Posterior vena cava (tissue), 2 donors: ENCODE results near the gene AP1M1. TPM values are rescaled to one million over a fixed set of nuclear protein-coding genes. Genes with fewer than 3 reads are reported as not detected.
A peak's percentile ranks its signal among the peaks of the same experiment; 100 is the strongest.

Source experiments
- DNase-seq: peaks from one replicate; pipeline ENCODE4 v3.0.0-alpha.2; 2020; ENCODE audit warnings: low spot score
- intact Hi-C, 2 donors: fragments of 100-400 bp; cut with DNase I; formaldehyde crosslinking; loops; one replicate each; pipeline versions ENCODE4 v1.14.1 to v1.14.2; 2022 to 2023
- total RNA-seq, 2 donors: library from RNA; stranded (reverse); fragmentation: NEBNext Ultra II Directional; extraction: Animal tissue kit (Norgen Biotek cat#: 25700); gene quantifications; one replicate each; pipeline ENCODE4 v1.2.1, GENCODE V29; 2021
- donor health status: DM: yes; HTN: yes; CAD: no.
- donor health status: DM: yes; HTN: yes; CAD: no.

AP1M1 gene
- total RNA-seq, 2 donors from 2014 or later = 59.4 to 66.4 TPM

DNA sequence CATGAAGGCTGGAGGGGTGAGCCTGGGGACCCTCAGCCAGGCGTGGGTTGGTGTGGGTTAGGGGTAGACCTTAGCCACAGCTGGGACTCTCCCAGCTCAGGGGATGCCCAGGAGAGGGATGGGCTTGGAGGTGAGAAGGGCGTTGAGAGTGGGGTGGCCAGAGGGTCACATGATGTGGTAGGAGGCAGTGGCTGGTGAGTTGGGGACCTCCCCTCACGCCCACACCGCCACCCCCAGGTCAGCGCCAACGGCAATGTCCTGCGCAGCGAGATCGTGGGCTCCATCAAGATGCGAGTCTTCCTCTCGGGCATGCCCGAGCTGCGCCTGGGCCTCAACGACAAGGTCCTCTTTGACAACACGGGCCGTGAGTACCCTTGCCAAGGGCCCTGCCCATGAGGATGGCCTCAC lies 28.5 kb downstream of the AP1M1 start:
- intact Hi-C loops = no loop called here
- DNase-seq = no peak

DNA sequence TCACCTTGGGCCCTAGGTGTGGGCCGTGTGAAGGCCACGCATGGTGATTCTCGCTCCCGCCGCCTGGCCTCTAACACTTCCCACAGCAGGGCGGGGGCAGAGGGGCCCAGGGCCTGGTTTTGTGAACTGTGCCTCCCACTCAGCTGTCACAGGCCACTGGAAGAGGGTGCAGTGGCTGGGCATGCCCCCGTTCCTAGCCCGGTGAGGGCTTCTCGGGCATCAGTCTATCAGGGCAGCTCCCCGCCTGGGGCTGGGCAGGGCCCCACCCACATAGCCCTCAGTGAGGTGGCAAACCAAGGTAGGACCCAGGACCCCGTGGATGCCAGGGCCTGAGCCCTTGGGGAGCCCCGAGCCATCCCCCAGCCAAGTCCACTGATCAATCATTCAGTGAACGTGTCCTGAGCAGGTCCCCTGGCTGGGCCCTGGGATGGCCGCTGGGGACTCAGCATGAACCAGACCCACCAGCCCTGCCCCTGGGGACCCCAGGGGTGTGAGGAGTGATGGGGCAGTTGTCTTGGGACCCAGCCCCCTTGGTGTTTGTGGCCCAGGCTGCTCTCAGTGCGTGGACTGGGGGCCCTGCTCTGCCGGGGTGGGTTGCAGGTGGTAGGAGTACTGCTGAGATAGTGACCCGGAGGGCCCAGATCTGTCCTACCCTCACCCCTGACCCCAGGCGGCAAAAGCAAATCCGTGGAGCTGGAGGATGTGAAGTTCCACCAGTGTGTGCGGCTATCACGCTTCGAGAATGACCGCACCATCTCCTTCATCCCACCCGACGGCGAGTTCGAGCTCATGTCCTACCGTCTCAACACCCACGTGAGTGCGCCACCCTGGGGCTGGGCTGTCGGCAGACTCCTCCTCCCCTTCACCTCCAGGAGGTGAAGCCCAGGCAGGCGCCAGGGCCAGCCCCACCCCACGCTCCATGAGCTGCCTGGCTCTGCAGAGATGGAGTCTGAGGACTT lies 29.4 kb downstream of the AP1M1 start:
- no peak for DNase-seq
- intact Hi-C loops = no loop called here

DNA sequence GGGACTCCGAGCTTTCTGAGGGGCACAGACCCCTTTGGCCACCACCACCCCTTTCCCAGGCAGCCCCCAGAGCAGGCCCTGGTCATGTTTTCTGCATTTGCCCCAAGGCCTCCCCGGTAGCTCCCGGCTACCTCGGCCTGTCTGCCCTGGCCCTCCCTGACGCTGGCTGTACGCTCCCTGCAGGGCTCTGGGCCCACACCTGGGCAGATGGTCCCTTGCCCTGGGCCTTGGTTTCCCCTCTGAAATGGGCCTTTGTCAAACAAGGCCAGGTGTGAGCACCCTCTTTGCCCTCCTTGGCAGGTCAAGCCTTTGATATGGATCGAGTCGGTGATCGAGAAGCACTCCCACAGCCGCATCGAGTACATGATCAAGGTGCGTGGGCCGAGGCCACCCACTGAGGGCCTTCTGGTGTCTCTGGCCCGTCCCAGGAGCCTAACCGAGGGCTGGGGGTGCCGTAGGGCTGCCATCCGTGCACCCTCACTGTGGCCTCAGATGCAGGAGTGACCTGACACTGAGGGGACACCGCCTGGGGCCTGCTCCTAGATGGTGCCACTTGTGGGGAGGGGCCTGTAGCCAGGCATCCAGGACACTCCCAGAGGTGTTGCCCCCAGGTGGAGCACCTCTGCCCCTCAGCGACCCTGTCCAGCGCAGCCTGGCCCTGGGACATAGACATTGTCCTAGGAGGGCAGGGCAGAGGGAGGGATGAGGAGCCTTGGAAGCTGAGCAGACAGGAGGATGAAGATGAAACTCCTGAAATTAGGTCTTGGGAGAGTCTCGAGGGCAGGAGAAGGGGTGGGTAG lies 30.3 kb downstream of the AP1M1 start:
- intact Hi-C loops = no loop called here
- DNase-seq = no peak

DNA sequence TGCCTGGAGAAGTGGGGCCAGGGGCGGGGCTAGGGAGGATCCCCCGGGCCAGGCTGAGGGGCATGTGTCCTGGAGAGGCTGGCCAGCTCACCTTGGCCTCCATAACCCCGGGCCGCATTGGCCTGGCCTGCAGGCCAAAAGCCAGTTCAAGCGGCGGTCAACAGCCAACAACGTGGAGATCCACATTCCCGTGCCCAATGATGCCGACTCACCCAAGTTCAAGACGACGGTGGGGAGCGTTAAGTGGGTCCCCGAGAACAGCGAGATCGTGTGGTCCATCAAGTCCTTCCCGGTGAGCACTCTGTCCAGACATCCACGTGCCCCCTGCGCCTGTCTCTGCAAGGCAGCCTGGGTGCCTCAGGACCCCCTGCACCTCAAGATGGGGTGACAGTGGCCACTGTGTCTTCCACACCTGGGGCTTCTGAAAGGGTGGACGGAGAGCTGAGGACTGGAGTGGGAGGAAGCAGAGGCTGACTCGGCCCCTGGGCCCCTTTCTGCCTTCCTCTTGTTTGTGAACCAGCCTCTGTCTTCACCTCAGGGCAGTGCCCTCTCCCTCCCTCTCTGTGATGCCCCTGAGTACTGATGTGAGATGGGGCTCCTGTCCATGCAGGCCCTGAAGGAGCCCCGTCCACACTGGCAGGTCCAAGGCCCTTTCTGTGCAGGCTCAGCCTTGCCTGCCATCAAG lies 31.1 kb downstream of the AP1M1 start:
- intact Hi-C loops = no loop called here
- DNase-seq = no peak

DNA sequence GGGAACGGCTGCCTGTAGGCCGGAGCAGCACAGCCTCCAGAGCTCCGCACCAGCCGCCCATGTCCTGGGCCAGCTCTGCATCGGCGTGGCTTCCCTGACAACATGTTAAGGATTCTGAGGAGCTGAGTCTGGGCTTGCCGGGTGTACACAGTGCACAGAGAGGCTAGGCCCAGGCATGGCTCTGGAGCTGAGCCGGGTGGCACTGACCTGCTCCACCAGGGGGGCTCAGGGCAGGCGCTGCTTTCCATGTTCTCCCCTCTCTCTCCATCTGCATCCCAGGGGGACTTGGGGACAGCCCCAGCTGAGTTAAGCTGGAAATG lies 31.6 kb downstream of the AP1M1 start:
- intact Hi-C loops = no loop called here
- no peak for DNase-seq

DNA sequence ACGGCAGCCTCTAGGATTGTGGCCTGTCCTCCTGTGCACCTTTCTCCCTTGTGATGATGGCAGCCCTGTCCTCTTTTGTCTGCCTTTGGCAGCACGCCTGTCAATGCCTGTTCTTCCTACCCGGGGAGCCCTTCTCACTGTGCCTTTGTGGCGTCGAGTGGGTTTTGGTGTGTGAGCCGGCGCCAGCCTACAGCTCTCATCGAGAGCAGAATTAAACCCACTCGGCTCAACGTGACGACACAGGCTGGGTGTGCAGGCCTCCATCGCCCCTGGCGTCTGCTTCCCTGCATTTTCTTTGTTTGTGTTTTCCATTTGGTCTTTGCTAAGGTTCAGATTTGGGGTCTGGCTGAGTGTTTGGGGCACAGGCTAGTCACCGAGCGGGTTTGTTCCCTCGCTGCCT lies 34.4 kb downstream of the AP1M1 start:
- DNase-seq = no peak

DNA sequence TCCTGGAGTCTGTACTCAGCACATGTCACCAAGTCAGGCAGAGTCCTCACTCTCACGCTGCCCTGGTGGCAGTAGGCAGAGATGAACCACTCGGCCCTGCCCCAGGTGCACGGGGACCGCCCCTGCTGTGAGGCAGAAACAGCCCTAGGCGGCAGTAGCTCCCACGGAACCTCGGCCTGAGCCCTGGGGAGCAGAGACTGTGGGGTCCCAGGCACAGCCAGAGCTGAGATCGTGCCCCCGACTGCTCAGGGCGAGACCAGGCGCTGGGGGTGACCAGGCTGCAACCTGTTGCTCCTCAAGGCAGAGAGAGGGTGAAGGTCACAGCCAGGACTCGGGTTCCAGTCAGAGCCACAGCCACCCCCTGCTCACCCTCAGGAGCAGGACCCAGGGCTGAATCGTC lies 34.9 kb downstream of the AP1M1 start:
- intact Hi-C loops = no loop called here
- no peak for DNase-seq

More for the DNA sequence above, 34.4 kb downstream of the AP1M1 start:
- intact Hi-C loops = no loop called here

DNA sequence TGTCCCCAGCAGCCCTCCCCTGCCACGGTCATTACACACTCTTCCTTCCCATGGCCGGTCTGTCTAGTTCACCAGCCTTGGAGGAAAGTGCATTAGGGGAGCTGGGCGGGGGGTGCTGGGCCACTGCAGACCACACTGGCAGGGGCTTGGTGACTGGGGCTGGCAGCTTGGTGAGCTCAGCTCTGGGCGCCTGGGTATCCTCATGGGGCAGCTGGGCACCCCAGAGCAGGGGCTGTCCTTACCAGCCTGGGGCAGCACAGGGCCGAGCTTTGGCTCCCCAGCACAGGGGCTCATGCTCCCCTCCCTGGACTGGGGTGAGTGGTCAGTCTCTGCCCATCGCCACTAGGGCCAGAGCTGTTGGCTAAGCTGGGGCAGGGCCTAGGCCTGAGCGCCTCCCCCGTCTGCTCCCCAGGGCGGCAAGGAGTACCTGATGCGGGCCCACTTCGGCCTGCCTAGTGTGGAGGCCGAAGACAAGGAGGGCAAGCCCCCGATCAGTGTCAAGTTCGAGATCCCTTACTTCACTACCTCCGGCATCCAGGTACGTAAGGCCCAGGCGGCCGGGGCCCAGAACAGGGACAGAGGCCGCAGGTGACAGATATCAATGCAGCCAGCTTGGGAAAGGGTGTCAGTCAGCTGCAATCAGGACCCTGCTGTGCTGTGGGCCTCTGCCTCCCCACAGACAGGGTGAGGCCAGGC lies 35.5 kb downstream of the AP1M1 start:
- intact Hi-C loops = no loop called here
- DNase-seq = no peak

DNA sequence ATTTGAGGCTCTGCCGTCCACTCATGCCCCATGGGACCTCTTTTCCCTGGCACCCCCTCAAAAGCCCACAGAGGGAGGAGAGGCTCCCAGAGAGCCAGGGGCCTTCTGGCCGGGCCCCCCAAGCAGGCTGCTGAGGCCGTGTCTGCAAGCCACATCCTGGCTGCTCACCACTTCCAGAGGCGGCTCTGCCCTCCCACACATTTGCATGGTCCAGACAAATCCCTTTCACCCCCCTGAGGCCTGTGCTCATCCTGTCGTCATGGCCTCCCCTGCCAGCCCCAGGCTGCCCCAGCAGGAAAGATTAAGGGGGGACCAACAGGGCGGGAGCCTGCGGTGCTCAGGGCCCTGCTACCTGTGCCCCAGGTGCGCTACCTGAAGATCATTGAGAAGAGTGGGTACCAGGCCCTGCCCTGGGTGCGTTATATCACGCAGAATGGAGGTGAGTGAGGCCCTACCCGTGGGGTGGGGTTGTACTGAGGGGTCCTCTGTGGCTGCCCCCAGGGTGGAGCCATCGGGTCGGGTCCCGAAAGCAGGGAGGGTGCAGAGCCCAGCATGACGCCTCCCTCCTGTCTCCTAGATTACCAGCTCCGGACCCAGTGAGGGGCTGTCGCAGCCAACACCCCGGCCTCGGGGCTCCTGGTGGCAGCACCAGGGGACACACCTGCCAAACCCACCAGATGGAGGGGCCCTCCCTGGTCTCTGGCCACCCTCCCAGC lies 36.3 kb downstream of the AP1M1 start:
- intact Hi-C loops = no loop called here
- no peak for DNase-seq

DNA sequence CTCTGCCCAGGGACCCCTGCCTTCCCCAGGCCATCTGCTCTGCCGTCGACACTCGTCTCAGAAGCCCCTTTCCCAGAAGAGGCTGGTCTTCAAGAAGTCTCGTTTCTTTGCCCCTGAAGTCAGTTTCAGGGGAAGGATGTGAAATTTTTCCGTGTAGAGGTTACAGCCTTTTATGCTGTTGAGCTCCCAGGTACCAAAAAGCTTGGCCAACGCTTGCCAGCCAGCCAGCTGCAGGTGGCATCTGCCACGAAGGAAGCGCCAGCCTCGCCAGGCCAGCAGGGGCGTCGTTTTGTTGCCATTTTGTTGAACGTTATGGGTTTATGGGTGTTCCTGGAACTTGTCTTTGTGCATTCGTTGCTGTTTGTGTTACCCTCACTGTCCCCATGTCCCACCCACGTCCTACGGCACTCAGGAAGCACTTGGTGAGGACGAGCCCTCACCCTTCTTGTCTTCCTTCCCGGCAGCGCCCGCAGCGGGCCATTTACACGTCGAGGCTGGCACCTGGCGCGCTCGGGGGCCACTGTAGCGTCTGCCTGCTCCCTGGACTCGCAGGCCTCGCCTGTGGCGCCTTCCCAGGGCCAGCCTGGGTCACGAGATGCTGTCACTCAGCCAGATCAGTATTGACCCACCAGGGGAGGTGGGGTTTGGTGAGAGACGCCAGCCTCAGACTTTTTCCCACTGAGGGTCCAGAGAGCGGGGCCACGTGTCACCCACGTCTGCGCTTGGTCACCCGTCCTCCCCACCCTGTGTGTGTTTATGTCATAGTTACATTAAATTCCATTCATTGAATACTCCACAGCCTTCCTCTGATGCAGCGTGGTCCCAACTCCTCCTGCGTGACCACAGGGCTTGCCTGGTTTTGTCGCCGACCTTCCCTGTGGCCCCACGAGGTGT lies 37.1 kb downstream of the AP1M1 start:
- intact Hi-C loops = no loop called here
- DNase-seq = no peak

DNA sequence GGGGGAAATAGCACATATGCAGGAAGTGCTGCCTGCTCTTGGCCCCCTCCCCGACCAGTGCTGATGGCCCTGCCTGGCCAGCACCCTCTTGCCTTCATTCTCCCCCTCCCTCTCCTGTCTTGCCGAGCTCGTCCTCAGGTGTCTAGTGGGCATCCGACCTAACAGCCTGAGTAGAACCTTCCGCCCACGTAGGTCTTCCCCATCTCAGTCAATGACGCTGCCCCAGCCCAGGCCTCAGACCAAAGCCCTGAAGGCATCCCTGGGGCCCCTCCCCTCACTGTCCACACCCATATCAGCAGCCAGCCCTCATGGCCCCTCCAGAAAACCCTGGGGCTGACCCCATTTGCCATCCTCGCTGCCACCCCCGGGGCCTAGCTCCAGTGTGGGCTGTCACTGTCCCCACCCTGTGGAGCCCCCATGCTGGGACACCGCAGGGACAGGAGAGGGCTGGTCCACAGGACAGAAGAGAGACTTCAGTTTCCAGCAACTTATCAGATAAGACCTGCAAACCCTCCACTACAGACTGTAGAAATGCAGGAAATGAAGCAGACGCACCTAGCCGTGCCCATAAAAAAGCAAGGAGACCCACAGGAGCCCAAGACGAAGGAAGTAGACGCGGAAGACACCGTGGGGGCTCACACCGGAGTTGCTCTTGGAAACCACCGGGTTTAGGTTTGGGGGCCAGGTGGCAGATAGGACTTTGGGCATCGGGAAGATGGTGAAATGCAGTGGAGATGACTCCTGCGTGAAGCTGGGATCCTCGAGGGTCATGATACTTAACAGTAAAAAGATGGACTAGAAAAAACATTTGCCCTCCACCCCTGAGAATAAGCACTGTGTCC lies 38.3 kb downstream of the AP1M1 start:
- no peak for DNase-seq
- intact Hi-C loops = no loop called here

DNA sequence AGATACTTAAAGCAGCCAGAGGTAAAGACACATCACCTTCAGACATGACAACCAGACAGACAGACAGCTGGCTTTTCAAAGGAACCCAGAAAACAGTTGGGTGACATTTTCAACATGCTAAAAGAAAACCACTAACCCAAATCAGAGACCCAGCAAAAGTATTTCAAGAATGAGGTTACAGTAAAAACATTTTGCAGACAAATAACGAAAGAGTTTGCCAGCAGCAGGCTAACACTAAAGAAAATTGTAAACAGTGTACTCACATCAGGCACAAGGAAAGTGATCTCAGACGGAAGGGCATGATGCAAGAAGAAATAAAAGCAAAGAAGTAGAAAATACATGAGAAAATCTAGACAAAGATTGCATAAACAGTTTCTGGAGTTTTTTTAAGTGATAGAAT lies 46.4 kb downstream of the AP1M1 start:
- intact Hi-C loops = no loop called here
- no peak for DNase-seq

DNA sequence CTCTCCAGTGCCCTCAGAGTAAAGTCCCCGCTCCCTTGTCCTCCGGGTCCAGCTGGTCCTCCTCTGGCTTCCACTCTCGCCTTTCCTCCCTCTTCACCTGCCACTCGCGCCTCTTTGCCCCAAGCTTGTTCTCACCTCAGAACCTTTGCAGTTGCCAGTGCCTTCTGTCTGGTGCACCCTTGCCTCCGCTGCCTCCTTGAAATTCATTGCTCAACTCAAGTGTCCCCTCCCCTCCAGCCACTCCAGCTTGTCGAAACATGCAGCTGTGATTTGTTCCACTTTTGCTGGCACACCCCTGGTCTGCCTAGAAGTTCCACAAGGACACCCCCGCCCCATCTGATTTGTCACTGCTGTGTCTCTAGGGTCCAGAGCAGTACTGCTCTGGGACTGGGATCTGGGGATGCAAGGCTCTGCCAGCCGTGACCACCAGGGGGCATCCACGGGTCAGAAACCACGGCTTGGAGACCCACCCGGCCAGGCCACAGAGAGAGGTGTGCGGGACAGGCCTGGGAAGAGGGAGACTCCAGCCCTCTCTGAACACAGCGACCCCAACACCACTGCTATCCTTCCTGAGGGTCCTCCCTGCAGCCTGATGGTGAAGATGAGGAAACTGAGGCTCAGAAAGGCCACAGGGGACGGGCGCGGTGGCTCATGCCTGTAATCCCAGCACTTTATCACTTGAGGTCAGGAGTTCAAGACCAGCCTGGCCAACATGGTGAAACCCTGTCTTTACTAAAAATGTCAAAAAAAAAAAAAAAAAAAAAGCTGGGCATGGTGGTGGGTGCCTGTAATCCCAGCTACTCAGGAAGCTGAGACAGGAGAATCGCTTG lies 49.9 kb downstream of the AP1M1 start:
- intact Hi-C loops = loop anchor here (2.0 kb wide), 2 partner anchors 135 to 137 kb away; no protein-coding TSS in a partner anchor
- peak; percentile 96 for DNase-seq

DNA sequence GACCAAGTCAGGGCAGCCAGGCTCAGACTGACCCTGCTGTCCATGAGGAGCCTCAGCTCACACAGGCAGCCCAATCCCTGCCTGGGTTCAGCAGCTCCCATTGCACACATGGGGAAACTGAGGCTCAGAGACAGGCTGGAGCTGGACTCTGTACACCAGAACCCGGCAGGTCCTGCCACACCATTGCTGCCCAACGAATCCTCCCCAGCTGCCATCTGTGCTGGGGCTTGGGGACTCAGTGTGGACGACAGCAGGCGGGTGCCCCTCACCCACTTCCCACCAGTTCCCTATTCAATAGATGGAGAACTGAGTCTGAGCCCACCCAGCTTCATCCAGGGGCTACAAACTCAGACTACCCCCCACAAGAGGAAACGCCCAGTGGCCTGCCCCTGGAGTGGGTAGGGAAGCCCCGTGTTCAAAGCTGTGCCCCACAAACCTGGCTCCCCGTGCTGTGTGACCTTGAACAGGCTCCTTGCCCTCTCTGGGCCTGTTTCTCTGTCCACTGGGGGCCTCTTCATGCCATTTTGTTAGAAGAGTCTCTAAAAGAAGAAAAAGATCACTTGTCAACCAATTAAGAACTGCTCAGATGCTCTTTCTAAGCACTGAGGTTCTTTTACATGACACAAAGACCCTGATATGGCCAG lies 50.8 kb downstream of the AP1M1 start:
- no peak for DNase-seq
- intact Hi-C loops = loop anchor here in 1 of 2 donors (2.0 kb wide), 1 partner anchor 134 kb away; no protein-coding TSS in a partner anchor

DNA sequence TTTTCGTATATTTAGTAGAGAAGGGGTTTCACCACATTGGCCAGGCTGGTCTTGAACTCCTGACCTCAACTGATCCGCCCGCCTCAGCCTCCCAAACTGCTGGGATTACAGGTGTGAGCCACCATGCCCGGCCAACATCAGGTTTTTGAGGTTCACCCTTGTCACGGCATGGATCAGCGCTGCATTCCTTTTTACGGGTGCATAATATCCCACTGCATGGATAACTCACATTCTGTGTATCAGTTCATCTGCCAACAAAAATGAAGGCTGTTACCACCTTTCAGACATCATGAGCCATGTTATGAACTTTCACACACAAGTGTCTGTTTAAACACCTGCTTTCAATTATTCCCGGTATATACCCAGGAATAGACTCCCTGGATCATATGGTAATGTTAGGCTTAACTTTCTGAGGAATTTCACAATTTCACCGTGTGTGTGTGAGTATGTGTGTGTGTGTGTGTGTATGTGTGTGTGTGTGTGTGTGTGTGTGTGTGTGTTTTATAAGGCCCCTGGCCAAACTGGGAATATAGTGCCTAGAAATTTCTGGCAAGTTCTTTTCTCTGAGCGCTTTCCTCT lies 52.2 kb downstream of the AP1M1 start:
- intact Hi-C loops = loop anchor here in 1 of 2 donors (2.0 kb wide), 1 partner anchor 133 kb away; no protein-coding TSS in a partner anchor
- DNase-seq = no peak
